NCI-H2227 (cell line): ENCODE results near the gene CLSTN3.
"Not testable (repeated sequence)": the region's sequence is repeated elsewhere in the genome, so short reads cannot be mapped to it uniquely, and the experiment has no call there.

ENCODE experiments used
- DNase-seq: peaks from one replicate; lab custom pipeline; 2025; ENCODE audit not compliant: unreplicated experiment; lab: John Stamatoyannopoulos, UW

Gene CLSTN3

GRCh38 chr12:7150356-7150755 lies 20.2 kb downstream of the CLSTN3 start:
- DNase-seq, result no peak

GRCh38 chr12:7150841-7151240 lies 20.7 kb downstream of the CLSTN3 start:
- DNase-seq, result no peak

GRCh38 chr12:7151532-7151931 lies 21.4 kb downstream of the CLSTN3 start:
- no peak for DNase-seq

- no peak for DNase-seq
These were observed 22.6 kb downstream of the CLSTN3 start for GRCh38 chr12:7152818-7153217.

- no peak for DNase-seq
These were observed 23.9 kb downstream of the CLSTN3 start for GRCh38 chr12:7154042-7154441.

- DNase-seq, result no peak
These were observed 24.8 kb downstream of the CLSTN3 start for GRCh38 chr12:7154901-7155470.

GRCh38 chr12:7155471-7156034 lies 25.4 kb downstream of the CLSTN3 start:
- no peak for DNase-seq

- no peak for DNase-seq
These were observed 26.4 kb downstream of the CLSTN3 start for GRCh38 chr12:7156259-7157197.

- DNase-seq, result no peak
These were observed 27.2 kb downstream of the CLSTN3 start for GRCh38 chr12:7157391-7157790.

GRCh38 chr12:7158781-7159609 lies 28.8 kb downstream of the CLSTN3 start:
- no peak for DNase-seq

GRCh38 chr12:7160183-7160582 lies 30.0 kb downstream of the CLSTN3 start:
- DNase-seq, result no peak

- no peak for DNase-seq
These were observed 31.2 kb downstream of the CLSTN3 start for GRCh38 chr12:7161327-7161726.

GRCh38 chr12:7161811-7162210 lies 31.6 kb downstream of the CLSTN3 start:
- no peak for DNase-seq

GRCh38 chr12:7162691-7163114 lies 32.5 kb downstream of the CLSTN3 start:
- DNase-seq, result peak; percentile 29

GRCh38 chr12:7169951-7170350 lies 39.8 kb downstream of the CLSTN3 start:
- DNase-seq, result no peak

GRCh38 chr12:7171854-7172253 lies 41.7 kb downstream of the CLSTN3 start:
- DNase-seq, result no peak

GRCh38 chr12:7175493-7175892 lies 45.3 kb downstream of the CLSTN3 start:
- no peak for DNase-seq

GRCh38 chr12:7176595-7176994 lies 46.4 kb downstream of the CLSTN3 start:
- no peak for DNase-seq

GRCh38 chr12:7178481-7178880 lies 48.3 kb downstream of the CLSTN3 start:
- DNase-seq, result no peak

GRCh38 chr12:7180685-7181084 lies 50.5 kb downstream of the CLSTN3 start:
- no peak for DNase-seq

GRCh38 chr12:7186058-7186457 lies 55.9 kb downstream of the CLSTN3 start:
- not testable (repeated sequence) for DNase-seq
